ENCODE data around the gene GRK5.

DNA sequence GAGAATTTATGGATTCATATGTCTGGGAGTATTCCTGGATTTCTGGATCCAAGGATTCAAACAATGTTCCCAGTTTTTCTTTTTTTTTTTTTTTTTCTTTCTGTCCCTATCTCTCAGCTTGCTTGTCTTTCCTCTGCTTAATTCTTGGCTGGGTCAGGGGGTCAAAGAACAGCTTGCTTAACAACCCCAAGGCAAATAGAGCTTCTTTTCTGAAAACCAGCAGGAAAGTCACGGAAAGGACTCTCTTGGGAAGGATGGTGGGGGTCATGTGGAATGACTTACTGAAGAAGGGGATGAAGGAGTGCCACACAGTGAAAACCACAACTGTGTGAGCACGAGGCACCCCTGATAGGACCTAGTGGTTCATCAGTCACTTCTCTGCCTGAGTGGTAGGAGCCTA lies 36.1 kb downstream of the GRK5 start:
- TF ChIP-seq GATA2 (IDR thresholded peaks at IDR 0.05; ENCODE audit: low read depth, low read length) (no peak), GATA3 (IDR thresholded peaks at IDR 0.05; ENCODE audit: low read depth, low read length) (no peak)

All from SH-SY5Y (cell line).